ENCODE measurements around the gene DCAF5.
"Not testable (repeated sequence)": the region's sequence is repeated elsewhere in the genome, so short reads cannot be mapped to it uniquely, and the experiment has no call there.

The DCAF5 gene

GRCh38 chr14:69084023-69084422 lies 68.9 kb downstream of the DCAF5 start:
- no peak for TF ChIP-seq GATA1 (IDR thresholded peaks at IDR 0.05; ENCODE audit: low read depth, low read length)
- TF ChIP-seq POLR2A (IDR thresholded peaks at IDR 0.05; ENCODE audit: low read length), result no peak
- DNase-seq, result no peak

DNA sequence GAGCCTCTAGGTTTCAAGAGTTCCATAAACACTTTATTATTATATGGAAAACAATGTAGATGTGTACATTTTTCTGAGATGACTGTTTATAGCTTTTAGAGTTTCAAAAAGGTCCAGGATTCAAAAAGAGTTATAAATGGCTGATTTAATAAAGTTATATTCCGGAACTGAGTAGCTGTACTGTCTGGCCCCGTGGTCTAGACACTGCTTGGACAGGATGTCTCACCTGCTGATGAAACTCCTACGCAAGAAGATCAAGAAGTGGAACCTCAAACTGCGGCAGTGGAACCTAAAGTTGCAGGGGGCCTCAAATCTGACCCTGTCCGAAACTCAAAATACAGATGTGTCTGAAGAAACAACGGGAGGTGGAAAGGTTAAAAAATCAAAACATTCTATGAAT lies 69.7 kb downstream of the DCAF5 start:
- TF ChIP-seq POLR2A (IDR thresholded peaks at IDR 0.05; ENCODE audit: low read length) (no peak), GATA1 (IDR thresholded peaks at IDR 0.05; ENCODE audit: low read depth, low read length) (no peak)
- no peak for DNase-seq

- no peak for TF ChIP-seq POLR2A (IDR thresholded peaks at IDR 0.05; ENCODE audit: low read length)
- no peak for DNase-seq
Observed at GRCh38 chr14:69081271-69081670, 71.6 kb downstream of the DCAF5 start.

DNA sequence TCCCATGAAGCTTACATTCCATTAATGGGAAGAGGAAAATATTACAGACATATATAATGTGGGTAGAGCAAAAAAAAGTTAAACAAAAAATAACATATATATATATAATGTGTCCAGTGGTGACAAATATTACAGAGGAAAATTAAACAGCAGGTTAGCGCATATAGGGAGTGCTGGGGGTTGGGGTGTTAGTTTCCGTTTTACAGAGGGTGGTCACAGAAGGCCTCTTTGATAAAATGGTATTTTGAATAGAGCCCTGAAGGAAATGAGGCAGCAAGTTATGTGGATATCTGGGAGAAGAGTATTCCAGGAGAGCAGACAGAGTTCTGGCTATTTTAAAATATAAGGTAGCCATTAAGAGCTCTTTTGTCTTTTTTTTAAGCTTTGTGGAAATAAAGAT lies 73.2 kb downstream of the DCAF5 start:
- TF ChIP-seq POLR2A (IDR thresholded peaks at IDR 0.05; ENCODE audit: low read length), result no peak
- TF ChIP-seq GATA1 (IDR thresholded peaks at IDR 0.05; ENCODE audit: low read depth, low read length), result no peak
- no peak for DNase-seq

DNA sequence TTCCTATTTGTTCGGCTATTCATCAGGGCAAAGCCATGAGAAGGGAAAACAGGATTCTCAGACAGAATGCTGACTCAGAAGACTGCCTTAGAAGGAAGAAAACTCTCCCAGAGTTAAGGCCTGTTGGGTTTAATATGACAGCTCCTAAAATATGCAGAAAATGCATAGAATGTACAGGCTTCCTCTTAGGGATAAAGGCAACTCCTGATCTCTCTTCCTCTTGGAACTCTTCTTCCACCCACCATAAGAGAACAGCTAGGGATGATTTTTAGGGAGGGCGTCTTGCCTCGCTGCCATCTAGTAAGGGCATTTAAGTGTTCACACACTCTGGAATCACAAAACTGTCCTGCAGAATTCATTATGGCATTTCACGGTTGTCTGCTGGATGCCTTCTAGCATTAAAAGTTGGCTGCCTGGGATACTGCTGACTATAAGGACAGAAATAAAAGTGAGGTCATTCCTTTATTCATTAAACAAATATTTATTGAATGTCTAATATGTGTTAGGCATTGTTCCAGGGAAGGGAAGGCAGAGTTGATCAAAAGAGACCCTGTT lies 73.7 kb downstream of the DCAF5 start:
- TF ChIP-seq POLR2A (IDR thresholded peaks at IDR 0.05; ENCODE audit: low read length), result no peak
- TF ChIP-seq GATA1 (IDR thresholded peaks at IDR 0.05; ENCODE audit: low read depth, low read length), result no peak
- no peak for DNase-seq

- TF ChIP-seq GATA1 (IDR thresholded peaks at IDR 0.05; ENCODE audit: low read depth, low read length) (no peak), POLR2A (IDR thresholded peaks at IDR 0.05; ENCODE audit: low read length) (no peak)
- no peak for DNase-seq
Observed at GRCh38 chr14:69077841-69078240, 75.1 kb downstream of the DCAF5 start.

GRCh38 chr14:69077185-69077584 lies 75.7 kb downstream of the DCAF5 start:
- DNase-seq, result not testable (repeated sequence)

DNA sequence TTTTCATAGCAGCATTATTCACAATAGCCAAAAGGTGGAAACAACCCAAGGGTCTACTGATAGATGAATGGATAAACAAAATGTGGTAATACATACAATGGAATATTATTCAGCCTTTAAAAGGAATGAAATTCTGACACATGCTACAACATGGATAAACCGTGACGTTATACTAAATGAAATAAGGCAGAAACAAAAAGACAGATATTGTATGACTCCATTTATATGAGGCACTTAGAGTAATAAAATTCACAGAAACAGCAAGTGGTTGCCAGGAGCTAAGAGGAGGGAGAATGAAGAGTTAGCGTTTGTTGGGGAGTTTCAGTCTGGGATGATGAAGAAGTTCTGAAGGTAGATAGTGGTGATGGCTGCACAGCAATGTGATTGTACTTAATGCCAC lies 76.6 kb downstream of the DCAF5 start:
- DNase-seq, result no peak
- no peak for TF ChIP-seq GATA1 (IDR thresholded peaks at IDR 0.05; ENCODE audit: low read depth, low read length)
- TF ChIP-seq POLR2A (IDR thresholded peaks at IDR 0.05; ENCODE audit: low read length), result no peak

GRCh38 chr14:69073915-69074314 lies 79.0 kb downstream of the DCAF5 start:
- TF ChIP-seq GATA1 (IDR thresholded peaks at IDR 0.05; ENCODE audit: low read depth, low read length) (no peak), POLR2A (IDR thresholded peaks at IDR 0.05; ENCODE audit: low read length) (no peak)
- no peak for DNase-seq

DNA sequence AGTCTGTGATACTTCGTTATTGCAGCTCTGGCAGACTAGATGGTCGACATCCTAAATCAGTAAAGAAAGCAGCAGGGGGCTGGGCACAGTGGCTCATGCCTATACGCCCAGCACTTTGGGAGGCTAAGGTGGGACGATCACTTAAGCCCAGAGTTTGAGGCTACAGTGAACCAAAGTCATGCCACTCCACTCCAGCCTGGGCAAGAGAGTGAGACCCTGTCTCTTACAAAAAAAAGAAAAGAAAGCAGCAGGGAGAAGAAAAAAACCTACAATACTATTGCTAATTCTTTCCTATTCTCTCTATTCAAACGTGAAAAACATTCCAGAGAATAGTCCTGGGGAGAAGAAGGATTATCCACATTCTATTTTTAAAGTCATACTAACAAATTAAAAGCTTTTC lies 79.5 kb downstream of the DCAF5 start:
- TF ChIP-seq GATA1 (IDR thresholded peaks at IDR 0.05; ENCODE audit: low read depth, low read length), result no peak
- no peak for TF ChIP-seq POLR2A (IDR thresholded peaks at IDR 0.05; ENCODE audit: low read length)

GRCh38 chr14:69072584-69072983 lies 80.3 kb downstream of the DCAF5 start:
- no peak for DNase-seq
- TF ChIP-seq POLR2A (IDR thresholded peaks at IDR 0.05; ENCODE audit: low read length), result no peak
- TF ChIP-seq GATA1 (IDR thresholded peaks at IDR 0.05; ENCODE audit: low read depth, low read length), result no peak

More for the DNA sequence above, 79.5 kb downstream of the DCAF5 start:
- no peak for DNase-seq

DNA sequence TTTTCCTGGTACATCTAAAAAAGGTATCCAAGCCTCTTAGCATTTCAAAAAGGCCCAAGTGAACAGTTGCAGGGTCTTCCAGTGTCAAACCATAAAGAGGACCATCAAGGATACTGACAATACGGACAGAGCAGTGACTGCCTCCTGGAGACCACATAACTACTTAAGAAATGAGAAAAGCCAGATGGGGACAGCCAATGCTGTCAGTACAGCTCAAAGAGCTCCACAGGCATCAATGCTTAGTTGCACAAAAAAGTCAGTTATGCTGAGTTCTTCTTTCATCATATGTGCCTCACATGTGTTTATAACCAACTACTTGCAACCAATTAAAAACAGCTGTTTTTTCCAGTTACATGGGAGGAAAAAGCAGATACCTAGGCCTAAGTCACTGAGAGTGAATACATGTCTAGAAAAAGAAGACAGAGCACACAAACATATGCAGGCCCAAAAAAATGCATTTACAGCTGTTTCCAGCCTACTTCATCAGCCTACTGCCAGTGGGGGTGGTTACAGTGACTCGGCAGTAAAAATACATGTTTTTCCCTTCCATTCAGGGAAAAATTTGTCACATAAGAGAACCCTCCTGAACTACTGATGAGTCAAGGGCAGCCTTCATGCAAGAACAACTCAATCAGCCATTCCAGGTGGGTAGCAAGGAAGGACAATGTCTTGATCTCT lies 84.0 kb downstream of the DCAF5 start:
- TF ChIP-seq GATA1 (IDR thresholded peaks at IDR 0.05; ENCODE audit: low read depth, low read length) (no peak), POLR2A (IDR thresholded peaks at IDR 0.05; ENCODE audit: low read length) (no peak)
- peak; percentile 47 to 80 for DNase-seq

- no peak for DNase-seq
- TF ChIP-seq POLR2A (IDR thresholded peaks at IDR 0.05; ENCODE audit: low read length), result no peak
- TF ChIP-seq GATA1 (IDR thresholded peaks at IDR 0.05; ENCODE audit: low read depth, low read length), result no peak
Observed at GRCh38 chr14:69066396-69067171, 86.3 kb downstream of the DCAF5 start.

- DNase-seq, result not testable (repeated sequence)
Observed at GRCh38 chr14:69065934-69066333, 87.0 kb downstream of the DCAF5 start.

GRCh38 chr14:69064596-69064995 lies 88.3 kb downstream of the DCAF5 start:
- no peak for TF ChIP-seq POLR2A (IDR thresholded peaks at IDR 0.05; ENCODE audit: low read length)
- no peak for TF ChIP-seq GATA1 (IDR thresholded peaks at IDR 0.05; ENCODE audit: low read depth, low read length)
- DNase-seq, result no peak
